G401.6 (cell line): ENCODE measurements around the gene ANXA1.
A peak's percentile ranks its signal among the peaks of the same experiment; 100 is the strongest.

Source experiments
- FAIRE-seq: peaks from 2 replicates; lab custom pipeline; 2012; peaks lifted over from hg19 to GRCh38; lab: Jason Lieb, UNC

Gene ANXA1, protein sequence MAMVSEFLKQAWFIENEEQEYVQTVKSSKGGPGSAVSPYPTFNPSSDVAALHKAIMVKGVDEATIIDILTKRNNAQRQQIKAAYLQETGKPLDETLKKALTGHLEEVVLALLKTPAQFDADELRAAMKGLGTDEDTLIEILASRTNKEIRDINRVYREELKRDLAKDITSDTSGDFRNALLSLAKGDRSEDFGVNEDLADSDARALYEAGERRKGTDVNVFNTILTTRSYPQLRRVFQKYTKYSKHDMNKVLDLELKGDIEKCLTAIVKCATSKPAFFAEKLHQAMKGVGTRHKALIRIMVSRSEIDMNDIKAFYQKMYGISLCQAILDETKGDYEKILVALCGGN

DNA sequence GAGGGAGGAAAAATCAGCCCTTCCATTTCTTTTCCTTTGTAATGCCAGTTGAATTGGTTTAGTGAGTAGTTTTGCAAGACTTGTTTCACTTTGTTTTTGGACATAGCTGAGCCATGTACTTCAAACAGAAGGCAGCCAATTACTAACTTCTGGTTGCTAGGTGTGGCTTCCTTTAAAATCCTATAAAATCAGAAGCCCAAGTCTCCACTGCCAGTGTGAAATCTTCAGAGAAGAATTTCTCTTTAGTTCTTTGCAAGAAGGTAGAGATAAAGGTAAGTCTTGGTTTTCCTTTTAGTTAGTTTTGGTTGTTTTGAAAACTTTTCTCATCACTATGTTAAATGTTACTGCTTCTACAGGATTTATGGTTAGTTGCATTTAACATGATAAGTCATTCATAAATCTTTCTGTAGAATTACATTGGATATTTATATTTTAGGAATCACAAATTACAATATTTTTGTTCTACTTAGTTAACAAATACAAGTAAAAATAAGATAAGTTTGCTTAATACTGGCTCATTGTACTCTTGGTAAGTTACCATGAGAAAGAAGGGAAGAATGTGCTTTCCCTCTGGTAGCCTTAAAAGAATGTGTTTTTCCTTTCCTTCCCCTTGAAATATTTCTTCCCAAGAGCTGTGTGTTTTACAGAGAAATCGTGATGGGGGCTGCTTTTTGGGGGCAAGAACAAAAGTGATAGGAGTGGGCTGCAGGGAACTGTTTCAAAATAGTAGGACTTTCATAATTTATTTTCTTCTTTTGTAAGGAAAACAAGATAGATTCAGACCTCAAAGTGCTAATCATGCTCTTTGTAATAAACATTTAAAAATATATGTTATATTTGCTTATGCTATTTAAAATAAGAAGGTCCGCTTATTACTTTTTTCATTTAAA, at the start of gene ANXA1:
Gene ANXA1, plus strand, starts transcription at position 213 of the 890 bp plus-strand sequence. CDS start 6,671 bp downstream, outside the sequence.
- FAIRE-seq, result peak; percentile 97

DNA sequence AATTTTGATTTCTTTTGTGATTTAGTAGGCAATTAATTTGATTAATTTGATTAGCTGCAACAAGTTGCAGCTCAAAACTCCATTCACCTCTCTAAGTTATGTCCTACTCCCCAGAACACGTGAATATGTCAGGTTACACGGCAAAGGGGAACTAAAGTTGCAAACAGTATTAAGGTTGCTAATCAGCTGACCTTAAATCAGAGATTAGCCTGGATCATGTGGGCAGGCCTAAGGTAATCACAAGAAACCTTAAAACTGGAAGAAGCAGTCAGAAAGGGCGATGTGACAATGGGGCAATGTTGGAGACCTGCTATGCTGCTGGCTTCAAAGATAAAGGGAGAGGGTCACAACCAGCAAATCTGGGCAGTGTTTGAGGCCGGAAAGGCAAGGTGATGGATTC, 47.3 kb upstream of the ANXA1 start:
- FAIRE-seq, result no peak

DNA sequence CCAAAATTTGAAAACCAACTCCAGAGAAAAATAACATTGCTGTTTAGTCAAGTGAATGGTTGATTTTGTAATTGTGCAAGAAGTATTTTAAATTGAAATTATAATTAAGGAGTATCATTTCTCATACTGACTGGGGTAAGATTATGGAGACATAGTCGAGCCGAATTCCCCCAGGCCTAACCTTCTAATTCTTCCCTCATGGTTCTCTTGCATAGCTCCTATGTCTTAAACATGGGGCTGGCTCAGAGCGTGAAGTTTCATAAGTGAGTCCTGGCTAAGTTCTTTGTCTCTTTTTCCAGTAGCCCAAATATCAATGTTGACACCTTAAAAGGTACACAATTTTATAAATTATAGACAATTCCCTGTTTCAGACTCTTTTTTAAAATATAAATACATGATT, 46.7 kb upstream of the ANXA1 start:
- FAIRE-seq, result no peak

DNA sequence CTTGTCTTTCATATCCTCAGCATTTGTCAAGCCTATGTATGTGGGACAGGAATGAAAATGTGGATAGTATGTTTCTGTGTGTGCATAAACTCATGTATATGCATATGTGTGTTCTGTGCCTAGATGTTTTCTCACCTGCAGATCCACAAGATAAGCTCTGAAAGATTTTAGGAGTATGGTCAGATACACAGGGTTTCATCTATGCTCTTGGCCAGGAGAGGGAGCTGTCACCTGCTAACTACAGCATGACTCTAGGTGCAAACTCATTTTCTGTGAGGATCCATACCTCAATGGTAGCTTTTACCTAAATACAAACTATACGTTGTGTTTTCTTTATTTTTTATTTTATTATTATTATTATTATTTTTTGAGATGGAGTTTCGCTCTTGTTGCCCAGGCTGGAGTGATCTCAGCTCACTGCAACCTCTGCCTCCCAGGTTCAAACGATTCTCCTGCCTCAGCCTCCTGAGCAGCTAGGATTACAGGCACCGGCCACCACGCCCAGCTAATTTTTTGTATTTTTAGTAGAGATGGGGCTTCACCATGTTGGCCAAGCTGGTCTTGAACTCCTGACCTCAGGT, 44.1 kb upstream of the ANXA1 start:
- FAIRE-seq, result peak; percentile 92

DNA sequence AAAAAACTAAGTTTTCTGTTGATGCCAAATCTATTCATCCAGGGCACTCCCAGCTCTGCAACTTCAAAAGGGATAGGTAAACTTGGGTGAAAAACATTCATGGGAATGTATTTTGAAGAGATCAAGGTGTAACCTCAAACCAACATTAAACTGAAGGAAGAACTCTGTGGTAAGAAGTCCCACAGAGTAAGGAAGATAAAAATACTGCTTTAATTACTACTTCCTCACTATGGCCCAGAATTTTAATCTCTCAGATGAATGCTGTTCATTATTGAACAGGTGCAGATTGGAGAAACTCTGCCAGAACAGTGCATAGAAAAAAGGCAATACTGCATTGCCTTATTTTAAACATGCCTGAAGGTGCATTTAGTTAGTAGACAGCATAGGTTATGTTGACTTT, 37.6 kb upstream of the ANXA1 start:
- no peak for FAIRE-seq

DNA sequence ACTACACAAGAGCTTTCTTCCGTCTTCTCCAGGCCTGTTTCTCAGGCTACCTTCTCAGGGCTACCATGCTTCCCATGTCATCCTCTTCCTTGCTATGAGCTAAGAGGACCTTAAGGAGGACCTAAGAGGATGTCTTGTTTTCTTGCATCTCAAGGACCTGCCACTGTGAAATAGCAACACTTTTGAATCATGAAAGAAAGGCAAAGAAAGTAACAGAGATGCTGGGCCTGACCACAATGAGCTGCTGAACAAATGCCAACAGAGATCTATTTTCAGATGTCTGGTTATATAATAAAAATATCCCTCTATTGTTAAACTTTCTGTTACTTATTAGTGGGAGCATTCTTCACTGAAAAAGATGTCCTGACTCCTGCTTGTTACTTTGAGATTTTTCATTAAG, 36.7 kb upstream of the ANXA1 start:
- FAIRE-seq, result no peak

DNA sequence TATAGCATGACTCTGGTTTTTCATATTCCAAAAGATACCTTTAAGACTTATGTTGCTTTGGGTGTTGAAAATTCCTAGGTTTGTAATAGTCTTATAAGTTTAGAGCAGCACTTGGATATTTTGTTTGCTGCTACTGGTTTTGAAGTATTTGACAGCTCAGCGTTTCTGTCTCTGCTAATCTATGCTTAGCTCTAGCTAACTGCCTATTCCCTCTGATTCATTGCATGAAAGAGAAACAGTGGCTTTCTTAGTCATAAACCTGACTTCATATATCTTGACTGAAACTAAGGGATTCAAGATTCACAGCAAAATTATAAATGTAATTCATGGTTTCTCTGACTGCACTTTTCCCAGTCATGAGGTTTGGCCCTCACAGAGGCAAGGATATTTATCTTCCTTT, 35.6 kb upstream of the ANXA1 start:
- no peak for FAIRE-seq

DNA sequence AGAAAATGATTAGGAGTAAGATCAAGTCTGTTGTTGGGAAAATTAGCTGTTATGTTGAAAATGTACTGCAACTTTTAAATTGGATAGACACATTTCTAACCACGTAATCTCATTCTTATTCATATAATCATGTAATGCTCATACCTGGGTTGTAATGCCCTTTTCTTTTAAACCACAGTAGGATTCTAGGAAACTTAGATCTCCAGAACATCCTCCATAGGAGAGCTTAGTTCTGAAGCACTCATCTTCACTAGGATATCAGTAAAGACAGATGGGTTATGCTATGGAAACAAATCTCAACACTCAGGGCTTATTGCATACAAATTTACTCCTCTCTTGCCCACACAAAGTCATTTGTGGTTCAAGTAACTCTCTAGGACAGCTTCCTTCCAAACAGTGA, 34.8 kb upstream of the ANXA1 start:
- FAIRE-seq, result no peak

DNA sequence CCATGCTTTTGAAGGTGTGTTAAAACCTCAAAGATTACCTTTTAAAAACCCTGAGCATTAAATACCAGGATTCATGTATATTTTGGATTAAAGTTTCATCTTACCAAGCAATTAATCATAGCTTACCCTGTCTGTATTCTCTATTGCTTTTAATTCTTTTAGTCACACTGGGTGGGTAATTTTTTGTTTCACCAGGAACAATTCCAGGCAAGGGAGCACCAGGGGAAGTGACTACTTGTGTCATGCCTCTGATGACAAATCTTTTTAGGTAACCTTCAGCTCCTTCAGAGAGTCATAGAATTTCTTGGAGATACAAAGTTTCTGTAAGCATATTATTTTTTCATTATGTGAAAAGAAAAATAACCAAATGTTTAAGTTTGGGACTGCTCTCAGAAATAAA, 33.4 kb upstream of the ANXA1 start:
- no peak for FAIRE-seq

DNA sequence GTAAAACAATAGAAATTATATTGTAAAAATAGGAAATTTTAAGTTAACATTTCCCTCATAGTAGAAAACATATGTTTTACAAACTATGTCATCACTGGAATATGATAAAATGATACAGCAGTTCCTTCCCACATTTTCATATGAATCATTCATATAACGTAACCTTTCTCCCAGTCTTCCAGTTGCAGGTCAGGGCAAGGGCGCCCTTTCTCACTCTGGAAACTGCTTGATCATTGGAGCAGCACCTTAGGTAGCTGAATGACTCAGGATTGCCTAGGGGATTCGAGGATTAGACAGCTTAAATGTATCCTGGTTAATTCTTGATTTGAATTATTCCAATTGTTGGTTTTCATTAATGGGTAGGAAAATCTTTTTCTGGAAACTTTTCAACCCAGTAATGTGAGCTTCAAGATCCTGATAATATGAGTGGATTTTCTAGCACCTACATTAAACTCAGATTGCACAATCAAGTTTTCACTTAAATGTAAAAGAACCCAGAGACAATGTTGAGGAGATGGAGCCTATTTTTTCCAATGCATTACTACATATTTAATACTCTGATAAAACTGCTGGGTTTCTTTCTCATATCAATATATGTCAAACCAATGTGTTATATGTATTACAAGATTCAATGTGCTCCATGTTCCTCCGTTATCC, 32.6 kb upstream of the ANXA1 start:
- no peak for FAIRE-seq

DNA sequence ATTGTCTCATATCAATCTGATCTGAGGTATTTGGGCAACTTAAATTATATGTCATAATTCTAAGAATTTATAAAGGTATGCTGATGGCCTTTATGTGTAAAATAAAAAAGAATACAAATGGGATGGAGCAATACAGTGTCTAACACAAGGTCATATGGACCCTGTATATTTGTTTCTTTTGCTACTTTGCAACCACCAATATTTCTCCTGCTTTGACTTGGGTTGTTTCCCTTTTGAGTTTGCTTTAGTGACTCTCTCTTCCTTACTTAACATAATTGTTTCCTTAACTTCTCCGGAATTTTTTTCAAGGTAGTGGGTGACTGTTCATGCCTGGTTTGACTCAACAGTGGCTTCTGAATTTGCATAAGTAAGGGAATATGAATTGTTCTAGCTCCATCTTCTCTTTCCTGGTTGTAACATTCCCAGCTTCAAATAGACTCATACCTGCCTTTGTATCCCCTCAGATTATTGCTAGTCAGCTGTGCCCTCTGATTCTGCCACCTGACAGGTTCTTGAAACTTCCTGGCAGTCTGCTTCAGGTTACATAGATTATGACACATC, 30.2 kb upstream of the ANXA1 start:
- FAIRE-seq, result no peak

DNA sequence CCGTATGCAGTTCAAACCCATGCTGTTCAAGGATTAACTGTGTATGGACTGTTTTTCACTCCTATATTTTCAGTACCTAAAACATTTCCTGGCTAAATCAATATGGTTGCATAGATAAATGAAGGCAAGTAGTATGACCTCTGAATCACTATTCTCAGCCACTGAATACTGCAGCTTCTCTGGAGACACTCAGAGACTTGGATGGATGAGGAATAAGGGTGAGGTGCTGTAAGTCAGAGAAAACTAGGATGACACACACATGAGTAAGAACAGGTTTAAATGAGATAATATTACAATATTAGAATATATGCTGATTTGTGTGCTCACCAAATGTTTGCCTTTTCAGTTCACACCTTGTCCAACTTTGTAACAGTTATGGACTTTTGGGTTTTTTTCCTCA, 26.0 kb upstream of the ANXA1 start:
- no peak for FAIRE-seq

DNA sequence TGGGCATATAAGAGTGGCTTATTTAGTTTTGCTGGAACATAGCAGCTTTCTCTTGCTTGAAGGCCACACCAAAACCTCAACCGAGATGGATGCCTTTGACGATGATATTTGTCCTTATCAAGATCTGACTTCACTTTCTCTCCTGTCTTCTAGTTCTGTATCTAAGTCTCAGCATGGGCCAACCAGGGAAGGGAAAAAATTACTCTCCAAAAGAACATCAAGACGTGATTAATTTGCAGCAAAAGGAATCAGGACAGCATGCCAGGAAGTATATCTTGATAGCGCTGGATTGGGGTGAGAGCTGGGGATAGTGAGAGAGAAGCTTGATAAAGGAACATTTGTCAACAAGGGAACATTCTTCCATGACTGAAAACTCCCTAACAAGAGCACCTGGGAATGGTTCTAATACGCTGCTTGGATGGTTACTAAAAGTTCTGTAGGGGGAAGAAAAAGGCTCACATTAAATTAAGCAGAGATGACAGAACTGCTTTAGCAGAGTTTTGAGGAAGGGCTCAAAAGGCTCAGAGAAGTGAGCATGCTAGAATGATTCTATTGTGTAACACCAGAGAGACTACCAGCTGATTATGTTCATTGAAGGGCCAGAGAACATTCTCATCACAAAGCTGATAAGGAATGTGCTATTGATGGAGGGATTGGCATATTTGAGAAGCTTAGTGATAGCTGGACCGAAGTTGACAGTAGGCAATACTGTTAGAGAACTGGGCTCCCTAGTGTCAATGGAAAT, 21.6 kb upstream of the ANXA1 start:
- no peak for FAIRE-seq

DNA sequence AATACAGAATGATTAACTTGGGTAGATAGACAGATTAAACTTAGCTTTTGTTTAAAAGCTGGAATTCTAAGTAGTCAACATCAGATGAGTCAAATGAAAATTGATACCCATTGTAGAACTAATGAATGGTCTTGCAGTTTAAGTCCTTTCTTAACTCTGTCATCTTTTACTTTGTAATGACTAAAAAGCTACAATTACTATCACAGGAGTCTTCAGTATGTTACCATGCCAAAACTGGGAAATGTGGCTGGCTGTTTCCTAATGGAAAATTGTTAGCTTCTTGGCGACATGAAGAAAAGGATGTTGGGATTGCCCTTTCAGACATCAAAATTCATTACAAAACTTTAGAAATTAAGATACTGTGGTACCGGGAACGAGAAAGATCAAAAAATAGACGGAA, 20.2 kb upstream of the ANXA1 start:
- no peak for FAIRE-seq

DNA sequence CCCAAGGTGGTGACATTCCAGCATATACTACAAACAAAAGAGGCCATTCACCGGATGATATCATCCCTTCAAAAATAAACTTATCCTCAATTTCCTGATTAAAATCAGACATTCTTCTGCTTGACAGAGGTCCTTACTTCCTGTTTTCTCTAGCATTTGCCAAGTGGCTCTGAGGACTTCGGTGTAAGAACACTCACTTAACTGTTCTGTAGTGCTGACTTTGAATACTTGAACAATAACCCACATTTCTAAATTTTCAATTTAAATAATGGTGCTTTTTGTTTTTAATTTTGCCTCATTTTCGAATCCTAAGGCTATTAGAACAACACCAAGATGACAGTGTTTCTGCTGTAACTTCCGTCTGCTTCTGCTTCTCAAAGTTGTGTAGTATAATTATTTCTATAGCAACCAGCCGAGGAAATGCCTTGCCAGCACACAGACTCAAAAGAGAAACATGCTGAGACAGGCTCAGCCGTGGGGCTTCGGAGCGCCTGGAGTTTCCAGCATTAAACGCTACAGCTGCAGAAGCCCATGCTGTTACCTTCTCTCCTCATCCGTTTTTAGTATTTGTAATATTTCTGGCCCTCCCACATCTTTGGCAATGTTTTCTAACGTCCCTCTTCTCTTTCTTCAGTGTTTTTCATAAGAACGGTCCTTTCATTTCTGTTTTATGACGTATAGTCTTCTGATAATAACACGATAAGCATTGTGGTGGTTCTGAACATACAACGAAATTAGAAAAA, 19.5 kb upstream of the ANXA1 start:
- peak; percentile 46 for FAIRE-seq

DNA sequence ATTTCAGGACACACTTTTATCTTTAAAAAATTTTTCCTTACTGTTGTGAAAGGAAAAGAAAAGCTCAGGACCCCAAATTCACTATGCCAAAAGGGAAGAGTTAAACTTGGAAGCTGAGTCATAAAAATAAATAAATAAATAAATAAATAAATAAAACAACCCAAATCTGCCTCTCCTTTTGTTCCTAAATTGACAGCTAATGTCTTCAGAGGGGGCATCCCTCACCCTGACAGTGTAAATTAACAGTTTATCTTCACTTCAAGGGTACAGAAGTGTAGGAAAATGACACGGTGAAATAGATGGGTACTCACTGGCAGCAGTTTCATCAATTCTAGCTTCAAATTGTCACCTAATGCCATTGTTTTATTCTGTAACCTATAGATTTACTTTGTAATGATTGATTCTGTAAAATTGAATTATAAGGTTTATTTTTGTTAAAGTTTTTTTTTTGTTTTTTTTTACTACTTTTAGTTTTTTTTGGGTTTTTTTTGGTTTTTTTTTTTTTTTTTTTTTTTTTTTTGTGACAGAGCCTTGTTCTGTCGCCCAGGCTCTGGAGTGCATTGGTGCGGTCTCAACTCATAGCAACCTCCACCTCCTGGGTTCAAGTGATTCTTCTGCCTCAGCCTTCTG, 18.5 kb upstream of the ANXA1 start:
- peak; percentile 84 for FAIRE-seq

DNA sequence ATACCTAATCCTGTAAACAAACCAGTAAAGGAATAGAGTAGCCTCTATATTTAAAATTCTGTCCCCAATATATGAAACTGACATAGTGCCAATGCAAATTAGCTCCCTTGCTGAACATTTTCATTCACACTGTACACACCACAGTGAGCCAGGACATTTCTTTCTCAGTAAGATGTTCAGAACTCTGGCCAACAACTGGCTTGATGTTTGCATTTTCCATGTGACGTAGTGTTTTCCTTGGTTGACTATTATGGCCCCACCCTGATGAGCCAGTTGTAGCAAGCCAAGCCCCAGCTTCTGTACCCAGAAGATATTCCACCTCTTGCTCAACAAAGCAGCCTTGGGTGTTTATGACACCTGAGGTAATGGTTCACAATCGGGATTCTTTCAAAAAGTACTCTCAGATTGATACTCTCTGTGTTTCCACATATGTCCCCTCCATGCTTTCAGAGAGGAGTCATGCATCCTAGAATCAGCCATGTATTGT, 17.7 kb upstream of the ANXA1 start:
- FAIRE-seq, result no peak

DNA sequence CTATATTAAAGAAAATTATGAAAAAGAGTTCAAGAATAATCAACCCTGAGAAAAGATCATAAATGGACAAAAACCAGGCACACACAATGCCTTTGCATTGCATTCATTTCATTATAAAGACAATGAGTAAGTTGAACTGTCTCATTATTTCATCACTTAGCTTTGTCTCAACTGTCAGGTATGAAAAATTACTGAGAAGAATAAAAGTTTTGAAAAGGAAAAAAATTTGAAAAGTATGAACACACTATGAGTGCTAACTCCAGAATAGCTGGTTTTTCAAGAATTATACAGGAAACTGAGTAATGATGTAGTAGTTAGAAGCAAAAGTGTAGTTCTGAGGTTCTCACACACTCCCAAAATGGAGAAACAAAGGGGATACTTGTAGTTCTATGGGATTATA, 16.3 kb upstream of the ANXA1 start:
- no peak for FAIRE-seq

DNA sequence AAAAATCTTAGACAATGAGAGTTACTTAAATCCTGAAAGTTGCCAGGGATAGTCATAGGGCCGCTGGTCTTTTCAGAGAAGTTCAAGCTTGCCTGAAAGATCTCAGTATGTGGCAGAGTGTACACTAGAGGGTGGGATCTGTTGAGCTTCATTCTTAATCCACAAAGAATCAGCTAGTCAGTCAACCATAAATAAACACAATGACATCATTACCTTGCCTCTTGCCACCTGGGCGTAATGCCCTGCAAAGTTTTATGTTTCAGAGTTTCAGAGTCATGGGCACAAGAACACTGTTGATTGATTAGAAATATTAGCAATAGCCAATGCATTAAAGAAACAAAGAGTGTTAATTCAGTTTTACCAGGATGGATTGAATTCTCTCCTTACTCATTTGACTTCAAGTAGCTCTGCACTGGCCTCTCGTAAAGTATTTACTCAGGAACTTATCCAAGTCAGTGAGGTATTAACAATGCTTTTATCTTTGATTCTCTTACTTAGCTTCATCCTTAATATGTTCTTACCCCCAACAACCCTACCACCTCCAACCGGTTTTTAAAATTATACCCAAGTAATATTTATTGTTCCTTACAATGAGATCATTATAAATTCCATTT, 14.3 kb upstream of the ANXA1 start:
- no peak for FAIRE-seq

DNA sequence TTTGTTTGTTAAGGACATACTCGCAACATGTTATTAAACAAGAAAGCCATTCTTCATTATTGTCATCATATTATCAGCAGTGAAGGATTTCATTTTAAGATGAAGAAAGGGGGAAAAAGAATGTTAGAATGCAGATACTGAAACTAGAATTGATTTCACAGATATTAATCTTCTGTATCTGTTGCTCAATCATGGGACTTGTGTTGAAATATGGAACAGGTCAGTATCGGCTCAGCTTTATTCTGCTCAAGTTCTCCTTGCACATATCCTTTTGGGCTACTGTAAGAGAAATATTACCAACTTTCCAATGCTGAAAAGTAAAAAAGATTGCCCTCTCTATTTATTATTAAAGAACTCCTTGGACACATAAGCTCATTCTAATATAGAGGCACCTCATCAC, 13.8 kb upstream of the ANXA1 start:
- no peak for FAIRE-seq
